ENCODE data around the gene C12orf54. TPM values are rescaled to one million over a fixed set of nuclear protein-coding genes. Genes with fewer than 3 reads are reported as not detected.

C12orf54 gene
- total RNA-seq, 1 experiment from 2014 or later: not detected

- TF ChIP-seq ZNF232 (CRISPR knock-in tag; IDR thresholded peaks at IDR 0.05): no peak
- no peak for TF ChIP-seq ZNF416 (CRISPR knock-in tag; IDR thresholded peaks at IDR 0.05)
- no peak for TF ChIP-seq IRF2 (CRISPR knock-in tag; IDR thresholded peaks at IDR 0.05; ENCODE audit: borderline replicate concordance, low read depth)
- no peak for TF ChIP-seq SMAD3 (CRISPR knock-in tag; IDR thresholded peaks at IDR 0.05; ENCODE audit: borderline replicate concordance)
- TF ChIP-seq MLX (CRISPR knock-in tag; IDR thresholded peaks at IDR 0.05): no peak
Measured at GRCh38 chr12:48508987-48509386, 26.7 kb downstream of the C12orf54 start (continued).

- DNase-seq (ENCODE audit: low spot score) (no peak), ATAC-seq (no peak)
- CTCF ChIA-PET: no interaction called here
- H3K4me3 Mint-ChIP-seq: no peak overlapping the region
- TF ChIP-seq EMX1 (CRISPR knock-in tag; IDR thresholded peaks at IDR 0.05) (no peak), TEAD1 (CRISPR knock-in tag; IDR thresholded peaks at IDR 0.05) (no peak), TEAD4 (CRISPR knock-in tag; IDR thresholded peaks at IDR 0.05) (no peak), AR (CRISPR knock-in tag; IDR thresholded peaks at IDR 0.05) (no peak), MYBL2 (CRISPR knock-in tag; IDR thresholded peaks at IDR 0.05) (no peak), ZNF423 (CRISPR knock-in tag; IDR thresholded peaks at IDR 0.05) (no peak), ZNF138 (CRISPR knock-in tag; conservative IDR thresholded peaks at IDR 0.05) (no peak), MAX (CRISPR knock-in tag; IDR thresholded peaks at IDR 0.05) (no peak), USF1 (CRISPR knock-in tag; IDR thresholded peaks at IDR 0.05) (no peak), PRRX2 (CRISPR knock-in tag; IDR thresholded peaks at IDR 0.05) (no peak)
- H3K36me3 Mint-ChIP-seq: peaks cover 17% of the 10 kb centered on the region
- no peaks in the 10 kb centered on the region for H3K4me1 Mint-ChIP-seq
- no peak overlapping the region for H3K27ac Mint-ChIP-seq
- POLR2A ChIA-PET: no interaction called here
- H3K27me3 Mint-ChIP-seq (ENCODE audit: low read depth): peaks cover 9% of the 10 kb centered on the region
- peaks cover 83% of the 10 kb centered on the region for H3K9me3 Mint-ChIP-seq
Measured at GRCh38 chr12:48510111-48510510, 27.8 kb downstream of the C12orf54 start.

- Mint-ChIP-seq H3K4me1 (no peaks in the 10 kb centered on the region), H3K27me3 (ENCODE audit: low read depth) (peaks cover 9% of the 10 kb centered on the region), H3K36me3 (peaks cover 17% of the 10 kb centered on the region), H3K9me3 (peaks cover 64% of the 10 kb centered on the region), H3K4me3 (no peak overlapping the region), H3K27ac (no peak overlapping the region)
- ATAC-seq (no peak), DNase-seq (ENCODE audit: low spot score) (no peak)
- CTCF ChIA-PET: no interaction called here
- TF ChIP-seq ZNF281 (CRISPR knock-in tag; IDR thresholded peaks at IDR 0.05): no peak
- POLR2A ChIA-PET: no interaction called here
Measured at GRCh38 chr12:48512855-48513254, 30.6 kb downstream of the C12orf54 start.

Data from WTC11 (cell line).